HG03565 (cell line): ENCODE data around the gene SCGN.

Source experiments
- ATAC-seq: cut with Tn5 transposase; IDR thresholded peaks from one replicate; pipeline ENCODE4 v1.9.1; 2021; ENCODE audit warnings: mild to moderate bottlenecking, moderate library complexity; ENCODE audit not compliant: unreplicated experiment

Gene SCGN

GRCh38 chr6:25639653-25640052 lies 12.4 kb upstream of the SCGN start:
- ATAC-seq, result no peak

- ATAC-seq, result no peak
Observed at GRCh38 chr6:25640446-25640845, 11.6 kb upstream of the SCGN start.

GRCh38 chr6:25640891-25641290 lies 11.1 kb upstream of the SCGN start:
- no peak for ATAC-seq

GRCh38 chr6:25641377-25641776 lies 10.6 kb upstream of the SCGN start:
- no peak for ATAC-seq

GRCh38 chr6:25641940-25642666 lies 9.9 kb upstream of the SCGN start:
- no peak for ATAC-seq

GRCh38 chr6:25642667-25643328 lies 9.2 kb upstream of the SCGN start:
- ATAC-seq, result no peak

- no peak for ATAC-seq
Observed at GRCh38 chr6:25645916-25646315, 6.1 kb upstream of the SCGN start.

- no peak for ATAC-seq
Observed at GRCh38 chr6:25649611-25650010, 2.4 kb upstream of the SCGN start.

- no peak for ATAC-seq
Observed at GRCh38 chr6:25655723-25656122, 3.7 kb downstream of the SCGN start.

GRCh38 chr6:25659633-25660368 lies 7.8 kb downstream of the SCGN start:
- ATAC-seq, result no peak

GRCh38 chr6:25660512-25660911 lies 8.5 kb downstream of the SCGN start:
- no peak for ATAC-seq

- ATAC-seq, result no peak
Observed at GRCh38 chr6:25661129-25661779, 9.2 kb downstream of the SCGN start.

- ATAC-seq, result no peak
Observed at GRCh38 chr6:25665455-25665854, 13.4 kb downstream of the SCGN start.

GRCh38 chr6:25669413-25669812 lies 17.4 kb downstream of the SCGN start:
- no peak for ATAC-seq

- no peak for ATAC-seq
Observed at GRCh38 chr6:25670208-25670607, 18.2 kb downstream of the SCGN start.

GRCh38 chr6:25670793-25671513 lies 18.9 kb downstream of the SCGN start:
- ATAC-seq, result no peak

GRCh38 chr6:25671652-25672051 lies 19.6 kb downstream of the SCGN start:
- ATAC-seq, result no peak

- ATAC-seq, result no peak
Observed at GRCh38 chr6:25675167-25675566, 23.2 kb downstream of the SCGN start.

- ATAC-seq, result no peak
Observed at GRCh38 chr6:25676775-25677174, 24.8 kb downstream of the SCGN start.

GRCh38 chr6:25681848-25682247 lies 29.8 kb downstream of the SCGN start:
- ATAC-seq, result no peak

GRCh38 chr6:25682324-25682723 lies 30.3 kb downstream of the SCGN start:
- ATAC-seq, result no peak
